ENCODE data around the gene VAMP4. TPM values are rescaled to one million over a fixed set of nuclear protein-coding genes. Genes with fewer than 3 reads are reported as not detected.

Gene VAMP4
- total RNA-seq, 1 experiment from 2014 or later, result 6.3 TPM

- TF ChIP-seq TCF7L2 (IDR thresholded peaks at IDR 0.05; ENCODE audit: borderline replicate concordance, extremely low read depth, insufficient read depth, insufficient read length) (peak; percentile 31), EZH2 (IDR thresholded peaks at IDR 0.05) (no peak), ELF1 (IDR thresholded peaks at IDR 0.05; ENCODE audit: borderline replicate concordance, low read depth) (peak; percentile 37; the same call in 1 of the 2 replicates), ZNF274 (IDR thresholded peaks at IDR 0.05; ENCODE audit: low read depth, low read length) (no peak), POLR2A (IDR thresholded peaks at IDR 0.05; ENCODE audit: borderline replicate concordance, extremely low read depth, insufficient read depth, insufficient read length) (peak; percentile 81), ZFX (IDR thresholded peaks at IDR 0.05) (peak; percentile 50), YY1 (IDR thresholded peaks at IDR 0.05; ENCODE audit: extremely low read depth, insufficient replicate concordance, low read depth, low read length) (peak; percentile 88)
Measured at GRCh38 chr1:171741872-171742576, at the start of gene VAMP4 (continued).

GRCh38 chr1:171790318-171790717 is 48.5 kb upstream of the VAMP4 start:
- ATAC-seq, result no peak
- H3K4me2 ChIP-seq (ENCODE audit: low read length), result no peak overlapping the region
- H3K27ac ChIP-seq (ENCODE audit: low read depth, low read length), result no peak overlapping the region
- ChIA-PET POLR2A (no interaction called here), RAD21 (ENCODE audit: low non-redundant PET in 1 of 2, low total read pairs in 2 of 2, uncharacterized antibody in 2 of 2, unreplicated experiment in 2 of 2) (no interaction called here), CTCF (no interaction called here)
- peaks cover 0 to 9% of the 10 kb centered on the region in 2 experiments; a peak in 2 of 4 replicates for H3K4me1 ChIP-seq (ENCODE audit: control insufficient read depth in 1 of 2, insufficient read depth in 2 of 2, low read length in 2 of 2)
- H2AFZ ChIP-seq (ENCODE audit: low read depth, low read length, poor library complexity, severe bottlenecking), result no peak overlapping the region
- peaks cover 43% of the 10 kb centered on the region; the same call in 1 of the 2 replicates for H3K79me2 ChIP-seq (ENCODE audit: insufficient read depth, low read length)
- no peaks in the 10 kb centered on the region for H3K9me2 ChIP-seq (ENCODE audit: insufficient read depth)
- no peak overlapping the region for H3K4me3 ChIP-seq (replicated peaks in 1 of 2; ENCODE audit: low read depth in 1 of 2, low read length in 2 of 2)
- H3K36me3 ChIP-seq (ENCODE audit: control insufficient read depth in 1 of 2, insufficient read depth in 2 of 2, low read length in 2 of 2), result peaks cover 45 to 76% of the 10 kb centered on the region in 2 experiments; a peak in 3 of 4 replicates
- TF ChIP-seq EZH2 (IDR thresholded peaks at IDR 0.05) (no peak), JUND (IDR thresholded peaks at IDR 0.05) (no peak), FOSL1 (IDR thresholded peaks at IDR 0.05; ENCODE audit: low read depth) (no peak)
- H3K9me3 ChIP-seq (ENCODE audit: control insufficient read depth in 1 of 2, insufficient read depth in 1 of 2, low read depth in 1 of 2, low read length in 2 of 2), result no peaks in the 10 kb centered on the region
- no TSS peak for BruUV-seq (replicated peaks)
- no peak for DNase-seq (ENCODE audit: low read depth, low spot score)
- no peaks in the 10 kb centered on the region for H3K27me3 ChIP-seq (ENCODE audit: insufficient read depth, low read length)
- no peaks in the 10 kb centered on the region for H4K20me1 ChIP-seq (ENCODE audit: insufficient read depth)
- no peak overlapping the region for H3K9ac ChIP-seq (ENCODE audit: low read length)
- intact Hi-C loops (cut with micrococcal nuclease), result no loop called here

Measured in HCT116 (cell line).